M059J (cell line): Measurements from ENCODE around the gene DPP3. TPM values are rescaled to one million over a fixed set of nuclear protein-coding genes. Genes with fewer than 3 reads are reported as not detected.
"Not testable (repeated sequence)": the region's sequence is repeated elsewhere in the genome, so short reads cannot be mapped to it uniquely, and the experiment has no call there.

ENCODE experiments used
- DNase-seq: peaks from one replicate; pipeline ENCODE4 v3.0.0-alpha.2; 2012; ENCODE audit warnings: low read depth
- total RNA-seq: library from RNA; depleted of rRNA; stranded (reverse); fragments of >200 nt; shearing (Covaris generic); gene quantifications from 2 replicates; pipeline ENCODE4 v1.2.3, GENCODE V29; 2014

Gene DPP3
- total RNA-seq, 1 experiment from 2014 or later: 106 TPM

DNA sequence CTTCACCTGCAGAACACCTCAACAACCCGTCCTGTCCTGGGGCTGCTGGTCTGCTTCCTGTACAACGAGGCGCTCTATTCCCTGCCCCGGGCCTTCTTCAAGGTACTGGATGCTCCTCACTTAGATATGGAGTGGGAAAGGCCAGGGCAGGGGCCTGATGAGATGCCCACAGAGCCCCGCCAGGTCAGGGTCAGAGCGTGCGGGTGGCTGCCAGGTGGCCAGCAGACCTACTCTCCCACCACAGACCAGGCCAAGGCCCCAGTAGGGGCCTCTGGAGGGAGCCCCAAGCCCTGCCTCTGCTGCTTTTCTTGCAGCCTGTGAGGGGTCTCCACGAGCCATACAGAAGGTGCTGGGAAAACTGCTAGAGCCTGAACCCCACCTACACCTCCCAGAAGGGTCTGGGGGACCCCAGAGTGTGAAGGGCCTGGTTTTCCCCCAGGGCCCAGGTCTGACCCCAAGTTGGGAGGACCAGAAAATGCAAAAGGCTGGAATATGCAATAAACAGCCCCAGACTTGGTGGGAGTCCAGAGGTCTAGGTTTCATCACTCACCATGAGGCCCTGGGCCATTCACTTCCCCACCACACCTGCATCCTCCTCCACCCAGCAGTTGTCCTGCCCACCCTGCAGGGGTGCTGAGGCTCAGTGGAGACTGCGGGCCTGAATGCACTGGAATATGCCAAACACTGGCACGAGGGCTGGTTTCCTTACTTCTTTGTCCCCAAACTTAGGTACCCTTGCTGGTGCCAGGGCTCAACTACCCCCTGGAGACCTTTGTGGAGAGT, 50.9 kb downstream of the DPP3 start:
- DNase-seq: no peak

- DNase-seq: no peak
Observed at GRCh38 chr11:66531841-66532240, 51.6 kb downstream of the DPP3 start.

- DNase-seq: no peak
Observed at GRCh38 chr11:66532784-66533183, 52.5 kb downstream of the DPP3 start.

DNA sequence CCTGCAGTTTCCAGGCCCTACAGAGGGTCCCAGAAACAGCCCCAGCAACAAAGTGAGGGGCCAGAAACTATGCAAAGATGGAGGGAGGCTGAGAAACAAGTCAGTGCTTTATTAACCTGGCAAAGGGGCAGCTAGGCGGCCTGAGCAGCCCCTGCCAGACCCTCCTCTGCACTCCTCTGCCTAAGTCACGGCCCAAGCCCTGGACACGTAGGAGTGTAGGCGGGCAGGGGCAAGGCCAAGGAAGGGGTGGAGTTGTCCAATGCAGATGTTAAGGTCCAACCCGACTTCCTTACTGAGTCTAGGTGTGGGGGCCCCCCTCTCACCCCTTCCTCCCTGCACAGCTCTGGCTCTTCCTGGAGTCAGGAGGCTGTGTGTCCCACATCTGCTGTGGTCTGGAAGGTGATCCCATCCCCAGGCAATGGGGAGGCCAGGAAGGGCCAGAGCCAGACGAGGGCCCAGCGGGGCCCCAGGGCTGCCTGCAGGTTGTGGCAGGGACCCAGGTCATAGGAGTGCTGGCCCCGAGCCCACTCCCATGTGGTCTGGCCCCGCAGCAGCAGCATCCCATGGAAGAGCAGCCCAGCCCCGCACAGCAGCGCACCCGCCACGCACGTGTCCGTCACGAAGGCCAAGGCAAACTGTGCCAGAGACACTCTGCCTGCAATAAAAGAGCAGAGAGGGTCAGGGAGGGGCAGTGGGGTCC, 59.1 kb downstream of the DPP3 start:
- no peak for DNase-seq

DNA sequence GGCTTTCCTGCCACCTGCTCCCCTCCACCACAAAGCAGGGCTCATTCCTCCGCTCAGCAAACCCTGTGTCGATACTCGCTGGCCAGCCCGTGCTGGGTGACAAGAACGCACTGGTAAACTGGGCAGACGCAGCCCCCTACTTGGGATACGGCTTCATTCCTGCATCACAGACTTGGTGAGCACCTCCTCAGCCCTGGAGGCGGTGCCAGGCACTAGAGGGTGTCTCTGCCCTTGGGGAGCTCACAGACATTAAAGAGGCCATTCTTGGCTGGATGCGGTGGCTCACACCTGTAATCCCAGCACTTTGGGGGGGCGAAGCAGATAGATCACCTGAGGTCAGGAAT, 59.6 kb downstream of the DPP3 start:
- DNase-seq: no peak

- DNase-seq: not testable (repeated sequence)
Observed at GRCh38 chr11:66540598-66540997, 60.4 kb downstream of the DPP3 start.

- no peak for DNase-seq
Observed at GRCh38 chr11:66541892-66542291, 61.7 kb downstream of the DPP3 start.

DNA sequence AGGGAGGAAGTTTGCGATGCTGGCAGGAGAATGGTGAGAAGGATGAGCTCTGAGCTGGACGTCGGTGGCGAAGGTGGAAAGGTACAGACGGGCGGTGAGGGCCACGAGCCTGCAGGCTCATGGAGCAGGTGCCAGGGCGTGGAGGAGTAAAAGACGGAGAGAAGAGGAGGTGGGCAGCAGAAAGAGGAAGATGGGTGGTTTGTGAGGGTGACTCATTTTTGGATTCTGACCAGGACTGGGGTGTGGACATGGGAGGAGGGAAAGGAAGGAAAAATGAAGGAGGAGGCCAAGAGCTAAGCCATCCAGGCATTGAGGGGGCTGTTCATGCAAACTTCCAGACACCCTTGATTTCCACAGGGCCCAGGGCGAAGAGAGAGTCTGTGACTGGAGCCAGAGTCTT, 62.1 kb downstream of the DPP3 start:
- no peak for DNase-seq

DNA sequence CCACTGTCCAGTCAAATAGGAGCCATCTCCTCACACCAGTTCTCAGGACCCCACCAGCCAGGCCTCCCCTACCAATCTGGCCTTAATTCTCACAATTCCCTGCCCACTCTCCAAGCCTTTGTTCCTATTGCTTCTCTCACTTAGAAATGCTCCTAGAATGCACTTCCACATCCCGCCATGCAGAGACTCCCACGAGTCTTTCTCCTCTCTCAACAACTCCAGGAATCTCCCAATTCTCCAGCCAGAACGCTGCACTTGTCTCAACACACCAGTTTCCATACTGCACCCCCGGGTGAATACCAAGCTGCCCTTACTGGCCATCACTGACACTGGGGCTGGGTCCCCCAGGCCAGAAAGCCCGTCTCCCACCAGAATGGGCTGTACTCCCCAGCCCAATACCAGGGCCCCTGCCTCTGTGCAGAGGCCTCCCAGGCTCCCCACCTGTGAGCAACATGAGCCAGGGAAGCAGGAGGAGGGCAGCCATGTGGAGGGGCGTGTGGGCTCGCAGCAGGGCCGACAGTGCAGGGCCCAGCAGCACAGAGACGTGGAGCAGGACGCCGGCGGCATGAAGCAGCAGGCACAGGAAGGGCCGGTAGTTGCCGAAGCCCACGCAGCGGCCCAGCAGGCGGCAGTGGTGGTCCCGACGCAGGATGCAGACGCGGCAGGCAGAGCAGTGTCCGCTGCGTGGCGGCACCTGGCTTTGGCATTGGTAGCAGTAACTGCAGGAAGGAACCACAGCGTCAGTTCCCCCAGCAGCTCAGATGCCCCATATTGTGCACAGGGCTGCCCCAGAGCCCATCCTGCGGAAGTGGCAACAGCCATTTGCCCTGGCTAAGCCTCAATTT, 63.3 kb downstream of the DPP3 start:
- no peak for DNase-seq

DNA sequence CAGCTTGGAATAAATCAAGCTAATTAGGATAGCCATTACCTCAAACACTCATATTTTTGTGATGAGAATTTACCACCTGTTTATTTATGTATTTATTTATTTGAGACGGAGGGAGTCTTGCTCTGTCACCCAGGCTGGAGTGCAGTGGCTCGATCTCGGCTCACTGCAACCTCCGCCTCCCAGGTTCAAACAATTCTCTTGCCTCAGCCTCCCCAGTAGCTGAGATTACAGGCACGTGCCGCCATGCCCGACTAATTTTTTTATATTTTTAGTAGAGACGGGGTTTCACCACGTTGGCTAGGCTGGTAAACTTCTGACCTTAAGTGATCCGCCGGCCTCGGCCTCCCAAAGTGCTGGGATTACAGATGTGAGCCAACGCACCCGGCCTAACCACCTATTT, 64.7 kb downstream of the DPP3 start:
- not testable (repeated sequence) for DNase-seq

DNA sequence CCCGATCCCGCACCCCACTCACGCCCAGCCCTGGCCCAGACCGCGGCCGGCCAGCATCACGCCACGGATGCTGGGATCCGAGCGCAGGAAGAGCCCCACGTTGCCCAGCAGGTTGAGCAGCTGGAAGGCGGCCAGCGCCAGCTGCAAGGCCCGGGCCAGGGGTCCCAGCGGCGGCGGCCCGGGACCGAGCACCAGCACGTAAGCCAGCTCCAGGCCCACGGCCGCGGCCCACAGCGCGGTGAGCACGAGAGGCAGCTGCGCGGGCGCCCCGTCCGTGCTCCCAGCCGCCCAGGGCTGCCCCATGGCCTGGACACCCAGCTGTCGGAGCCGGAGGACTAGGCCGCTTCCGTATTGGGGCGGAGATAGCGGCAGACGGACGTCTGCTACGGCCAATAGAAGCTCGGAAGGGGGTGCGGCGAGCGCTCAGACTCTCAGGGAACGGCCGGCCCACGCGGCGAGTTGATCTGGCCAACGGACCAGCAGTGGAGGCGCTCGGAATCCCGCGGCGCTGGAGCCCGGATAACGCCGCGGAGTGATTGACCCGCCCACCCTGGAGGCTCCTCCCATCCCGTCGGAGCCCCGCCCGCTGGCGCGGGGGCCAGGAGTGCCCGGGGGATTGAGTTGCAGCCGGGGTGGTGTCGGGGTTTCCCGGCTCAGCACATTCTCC, 65.6 kb downstream of the DPP3 start, which contains the start of gene ZDHHC24:
TSS of gene ZDHHC24 (minus strand) at position 348 of the 667 bp plus-strand sequence. CDS start at position 303, 45 bp downstream.
- peak; percentile 97 for DNase-seq

DNA sequence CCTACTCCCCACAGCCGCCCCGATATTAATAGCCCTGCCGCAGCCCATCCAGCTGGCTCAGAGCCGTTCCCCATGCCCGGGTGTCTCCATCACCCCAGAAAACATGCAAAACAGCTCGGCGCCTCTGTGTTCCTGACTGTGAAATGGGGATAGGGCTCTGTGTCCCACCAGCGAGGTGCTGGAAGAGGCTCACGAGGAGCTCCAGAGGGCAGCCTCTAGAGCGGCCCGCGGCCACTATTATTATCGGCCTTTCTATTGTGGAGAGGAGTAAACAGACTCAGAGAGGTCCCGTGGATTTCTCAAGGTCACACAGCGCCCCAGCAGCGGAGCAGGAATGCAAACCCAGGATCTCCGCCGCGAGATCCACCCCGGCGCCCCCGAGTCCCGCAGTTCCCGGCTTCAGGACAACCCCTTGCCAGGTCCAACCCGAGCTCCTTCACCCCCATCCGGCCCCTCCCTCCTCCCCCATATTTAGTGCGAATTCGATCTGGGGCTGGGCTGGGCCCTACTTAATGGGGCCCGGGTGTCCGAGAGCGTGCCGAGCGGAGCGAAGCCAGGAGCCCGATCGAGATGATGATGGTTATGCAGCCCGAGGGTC, 66.2 kb downstream of the DPP3 start, which contains the start of gene ACTN3:
TSS of gene ACTN3 (plus strand) at position 536 of the 598 bp plus-strand sequence. CDS start at position 571, 35 bp downstream.
- DNase-seq: no peak

GRCh38 chr11:66546966-66547661, 66.9 kb downstream of the DPP3 start:
- no peak for DNase-seq

GRCh38 chr11:66547662-66548009, 67.4 kb downstream of the DPP3 start:
- no peak for DNase-seq

DNA sequence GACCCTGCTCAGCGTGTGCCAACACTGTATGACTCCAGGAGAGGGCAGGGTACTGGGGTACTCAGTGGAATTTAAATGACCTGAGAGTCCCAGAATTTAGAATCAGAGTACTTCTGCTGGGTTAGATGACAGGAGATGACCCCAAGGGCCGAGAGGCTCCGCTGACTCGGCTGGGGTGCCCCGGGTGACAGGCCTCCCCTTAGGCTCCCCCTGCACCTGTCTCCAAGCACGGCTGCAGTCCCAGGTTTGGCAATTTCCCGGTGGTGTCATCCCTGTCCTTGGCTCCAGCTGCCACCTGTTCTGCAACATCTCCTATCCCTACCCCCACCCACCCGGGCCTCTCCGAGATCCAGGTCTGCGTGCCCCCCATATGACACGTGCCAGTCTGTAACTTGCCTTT, 67.8 kb downstream of the DPP3 start:
- no peak for DNase-seq

- no peak for DNase-seq
Observed at GRCh38 chr11:66548774-66549630, 68.8 kb downstream of the DPP3 start.

DNA sequence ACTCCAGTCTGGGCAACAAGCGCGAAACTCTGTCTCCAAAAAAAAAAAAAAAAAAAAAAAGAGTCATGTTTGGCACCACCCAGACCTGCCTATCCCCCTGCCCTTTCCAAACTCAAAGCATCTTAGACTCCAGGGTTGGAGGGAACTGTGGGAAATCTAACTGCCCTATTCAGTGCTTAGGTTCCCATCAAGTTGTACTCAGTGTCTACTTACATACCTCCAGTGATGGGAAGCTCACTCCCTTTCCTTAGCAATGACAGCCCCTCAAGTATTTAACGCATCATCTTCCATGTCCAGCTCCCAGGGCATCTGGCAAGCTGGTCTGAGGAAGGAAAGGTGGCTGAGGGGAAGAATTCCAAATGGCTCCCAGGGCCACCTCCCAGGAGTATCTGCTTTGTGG, 69.5 kb downstream of the DPP3 start:
- DNase-seq: no peak

GRCh38 chr11:66550887-66551286, 70.7 kb downstream of the DPP3 start:
- no peak for DNase-seq

DNA sequence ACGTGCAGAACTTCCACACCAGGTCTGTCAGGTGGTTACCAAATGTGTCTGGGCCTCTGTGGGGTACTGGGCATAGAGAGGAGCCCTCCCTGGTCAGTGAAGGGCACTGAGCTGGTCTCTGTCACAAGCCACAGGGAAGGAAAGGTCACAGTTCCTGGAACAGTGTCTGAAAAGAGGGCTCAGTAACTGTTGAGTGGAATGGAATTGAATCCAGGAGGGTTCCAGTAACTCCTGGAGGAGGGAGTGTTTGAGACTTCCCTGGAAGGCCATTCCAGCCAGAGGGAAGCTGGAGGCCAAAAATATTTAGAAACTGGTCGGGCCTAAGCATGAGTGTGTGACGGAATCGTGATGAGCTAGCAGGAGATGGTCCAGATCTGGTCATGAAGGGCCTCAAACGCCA, 74.4 kb downstream of the DPP3 start:
- no peak for DNase-seq

DNA sequence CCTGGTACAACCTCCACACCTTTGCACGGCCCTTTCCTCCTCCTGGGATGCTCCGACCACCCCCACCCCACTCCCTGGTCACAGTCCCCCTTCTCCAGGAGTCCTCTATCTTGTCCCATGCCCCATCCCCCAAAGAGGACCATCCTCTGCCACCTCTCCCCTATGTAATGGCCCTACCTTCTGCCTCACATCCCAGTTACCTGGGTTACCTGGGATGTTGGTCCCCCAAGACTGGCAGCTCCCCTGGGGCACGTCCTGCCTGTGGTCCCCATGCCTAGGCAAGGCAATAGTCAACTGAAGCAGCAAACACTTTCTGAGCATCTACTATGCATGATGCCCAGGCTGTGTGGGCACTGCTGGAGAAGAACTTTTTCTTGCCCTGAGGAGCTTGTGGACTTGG, 75.2 kb downstream of the DPP3 start:
- no peak for DNase-seq
